Muscle of leg (tissue), 11 donors: ENCODE data around the gene ASMTL. TPM values are rescaled to one million over a fixed set of nuclear protein-coding genes. Genes with fewer than 3 reads are reported as not detected.
"Not testable (repeated sequence)": the region's sequence is repeated elsewhere in the genome, so short reads cannot be mapped to it uniquely, and the experiment has no call there.

Experiments
- DNase-seq: peaks from one replicate; pipeline ENCODE4 v3.0.0; 2013
- H3K27ac ChIP-seq: one replicate; pipeline ENCODE4 v1.5.1; 2013; ENCODE audit warnings: mild to moderate bottlenecking, low read length, control low read depth
- H3K27me3 ChIP-seq: one replicate; pipeline ENCODE4 v1.6.1; 2013; ENCODE audit warnings: low read length; ENCODE audit not compliant: control insufficient read depth, insufficient read depth
- H3K36me3 ChIP-seq: one replicate; pipeline ENCODE4 v1.6.1; 2013; ENCODE audit warnings: low read length; ENCODE audit not compliant: control insufficient read depth, insufficient read depth
- H3K4me1 ChIP-seq: one replicate; pipeline ENCODE4 v1.6.1; 2013; ENCODE audit warnings: low read length; ENCODE audit not compliant: control insufficient read depth, insufficient read depth
- H3K4me3 ChIP-seq: one replicate; pipeline ENCODE4 v1.5.1; 2013; ENCODE audit warnings: low read length, control low read depth
- H3K9me3 ChIP-seq: replicated peaks from 2 replicates; pipeline ENCODE4 v1.6.1; 2013; ENCODE audit warnings: low read depth, low read length; ENCODE audit not compliant: control insufficient read depth
- WGBS: methylation state at CpG from one replicate; pipeline ENCODE4 v1.1.5; 2013; ENCODE audit warnings: missing lambda C conversion rate; ENCODE audit not compliant: insufficient coverage; 5-methylcytosine and 5-hydroxymethylcytosine counted together
- polyA plus RNA-seq, 8 donors: library from polyadenylated mRNA; unstranded; fragments of 120-200 nt; gene quantifications; one replicate each; pipeline versions ENCODE4 v1.2.1 to v1.2.3, GENCODE V29; 2013; ENCODE audit warnings: inconsistent platforms in 1 of 8, low replicate concordance in 1 of 8; ENCODE audit not compliant: insufficient read length in 8 of 8, insufficient read depth in 1 of 8
- total RNA-seq: library from RNA; stranded (reverse); fragments of 120-200 nt; gene quantifications from one replicate; pipeline ENCODE4 v1.2.4, GENCODE V29; 2013

ASMTL gene
- total and polyA plus RNA-seq, 9 donors = 9.4 to 32.5 (median 26.7) TPM

DNA sequence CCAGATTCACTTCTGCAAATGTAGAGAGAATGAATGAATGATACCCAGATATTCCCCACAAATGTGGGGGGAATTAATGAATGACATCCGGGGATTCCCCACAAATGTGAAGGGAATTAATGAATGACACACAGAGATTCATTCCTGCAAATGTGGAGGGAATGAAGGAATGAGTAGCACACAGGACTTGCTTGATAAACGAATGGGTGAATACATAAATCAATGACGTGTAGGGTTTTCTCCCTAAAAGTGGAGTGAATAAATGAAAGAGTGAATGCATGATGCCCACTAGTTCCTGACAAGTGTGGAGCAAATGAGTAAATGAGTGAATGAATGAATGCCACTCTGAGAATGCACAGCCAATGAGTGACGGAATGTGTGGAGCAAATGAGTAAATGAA lies 38.5 kb upstream of the ASMTL start:
- not testable (repeated sequence) for H3K27ac ChIP-seq, H3K27me3 ChIP-seq, H3K9me3 ChIP-seq, DNase-seq, H3K4me3 ChIP-seq, H3K36me3 ChIP-seq
- 100% methylated on average over 4 of the region's 4 CpGs for WGBS
- peaks cover 13% of the 10 kb centered on the region for H3K4me1 ChIP-seq

DNA sequence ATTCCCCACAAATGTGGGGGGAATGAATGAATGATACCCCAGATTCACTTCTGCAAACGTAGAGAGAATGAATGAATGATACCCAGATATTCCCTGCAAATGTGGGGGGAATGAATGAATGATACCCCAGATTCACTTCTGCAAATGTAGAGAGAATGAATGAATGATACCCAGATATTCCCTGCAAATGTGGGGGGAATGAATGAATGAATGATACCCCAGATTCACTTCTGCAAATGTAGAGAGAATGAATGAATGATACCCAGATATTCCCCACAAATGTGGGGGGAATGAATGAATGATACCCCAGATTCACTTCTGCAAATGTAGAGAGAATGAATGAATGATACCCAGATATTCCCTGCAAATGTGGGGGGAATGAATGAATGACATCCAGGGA lies 38.0 kb upstream of the ASMTL start:
- not testable (repeated sequence) for H3K36me3 ChIP-seq, DNase-seq, H3K4me3 ChIP-seq, H3K27me3 ChIP-seq, H3K27ac ChIP-seq
- H3K9me3 ChIP-seq = peaks cover 11% of the 10 kb centered on the region
- H3K4me1 ChIP-seq = peaks cover 13% of the 10 kb centered on the region
- WGBS = no CpG with 5 or more reads among the region's 1 CpG

DNA sequence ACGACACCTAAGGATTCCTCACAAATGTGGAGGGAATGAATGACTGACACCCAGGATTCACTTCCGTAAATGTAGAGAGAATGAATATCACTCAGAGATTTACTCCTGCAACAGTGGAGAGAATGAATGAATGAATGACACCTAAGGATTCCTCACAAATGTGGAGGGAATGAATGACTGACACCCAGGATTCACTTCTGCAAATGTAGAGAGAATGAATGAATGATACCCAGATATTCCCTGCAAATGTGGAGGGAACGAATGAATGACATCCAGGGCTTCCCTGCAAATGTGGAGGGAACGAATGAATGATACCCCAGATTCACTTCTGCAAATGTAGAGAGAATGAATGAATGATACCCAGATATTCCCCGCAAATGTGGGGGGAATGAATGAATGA lies 36.6 kb upstream of the ASMTL start:
- not testable (repeated sequence) for H3K27me3 ChIP-seq, DNase-seq, H3K36me3 ChIP-seq, H3K4me3 ChIP-seq, H3K27ac ChIP-seq
- peaks cover 13% of the 10 kb centered on the region for H3K4me1 ChIP-seq
- peaks cover 11% of the 10 kb centered on the region for H3K9me3 ChIP-seq
- no CpG with 5 or more reads among the region's 5 CpGs for WGBS

DNA sequence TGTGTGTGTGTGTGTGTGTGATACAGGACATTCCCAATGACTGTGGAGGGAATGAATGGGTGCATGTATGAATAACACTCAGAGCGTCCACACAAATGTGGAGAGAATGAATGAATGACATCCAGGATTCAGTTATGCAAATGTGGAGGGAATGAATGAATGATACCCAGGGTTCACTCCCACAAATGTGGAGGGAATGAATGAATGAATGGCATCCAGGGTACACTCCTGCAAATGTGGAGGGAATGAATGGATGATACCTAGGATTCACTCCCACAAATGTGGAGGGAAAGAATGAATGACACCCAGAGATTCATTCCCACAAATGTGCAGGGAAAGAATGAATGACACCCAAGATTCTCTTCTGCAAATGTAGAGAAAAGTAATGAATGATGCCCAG lies 36.0 kb upstream of the ASMTL start:
- Histone ChIP-seq H3K9me3 (peaks cover 11% of the 10 kb centered on the region), H3K36me3 (no peaks in the 10 kb centered on the region), H3K4me3 (no peak overlapping the region), H3K27me3 (peaks cover 3% of the 10 kb centered on the region), H3K4me1 (peaks cover 9% of the 10 kb centered on the region), H3K27ac (no peak overlapping the region)
- DNase-seq = no peak
- WGBS = 100% methylated on average over 1 of the region's 1 CpG

DNA sequence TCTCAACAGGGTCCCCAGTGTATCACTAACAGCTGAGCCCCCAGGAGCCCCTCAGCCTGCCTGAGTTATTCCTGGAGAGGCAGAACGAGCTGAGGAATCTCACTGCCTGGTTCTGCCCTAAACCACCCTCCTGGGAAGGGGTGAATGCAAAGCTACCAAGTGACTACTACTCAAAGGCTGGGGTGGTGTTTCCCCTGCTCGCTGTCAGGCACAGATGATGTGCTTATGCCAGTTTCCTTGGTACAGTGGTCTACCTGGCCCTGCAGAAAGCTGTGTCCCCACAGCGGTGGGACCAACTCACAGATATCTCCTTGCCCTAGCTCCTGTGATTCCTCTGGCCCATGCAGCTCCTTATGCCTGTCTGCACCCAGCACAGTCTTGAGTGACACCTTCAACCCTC lies 35.4 kb upstream of the ASMTL start:
- H3K36me3 ChIP-seq = no peaks in the 10 kb centered on the region
- DNase-seq = no peak
- 75% methylated on average over 2 of the region's 3 CpGs for WGBS
- peaks cover 11% of the 10 kb centered on the region for H3K9me3 ChIP-seq
- H3K27ac ChIP-seq = no peak overlapping the region
- peaks cover 3% of the 10 kb centered on the region for H3K27me3 ChIP-seq
- no peak overlapping the region for H3K4me3 ChIP-seq
- H3K4me1 ChIP-seq = peaks cover 6% of the 10 kb centered on the region

DNA sequence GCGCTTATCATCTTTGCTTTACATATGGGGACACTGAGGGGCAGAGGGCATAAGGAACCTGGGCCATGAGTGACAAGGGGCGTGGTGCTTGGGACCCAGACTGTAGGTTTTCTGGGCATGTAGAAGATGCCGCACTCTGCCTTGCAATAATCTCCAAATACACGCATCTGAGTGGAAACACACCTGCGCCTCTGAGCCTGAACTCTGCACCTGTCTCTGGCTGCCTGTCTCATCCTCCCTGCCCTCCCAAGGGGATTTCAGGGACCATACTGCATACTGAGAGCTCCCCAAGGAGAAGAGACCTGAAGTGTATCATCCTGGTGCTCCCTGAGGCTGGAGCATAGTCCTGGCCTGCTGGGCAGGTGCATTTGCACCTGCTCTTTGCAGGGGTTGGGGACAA lies 34.7 kb upstream of the ASMTL start:
- peaks cover 3% of the 10 kb centered on the region for H3K27me3 ChIP-seq
- H3K9me3 ChIP-seq = peaks cover 11% of the 10 kb centered on the region
- no peaks in the 10 kb centered on the region for H3K36me3 ChIP-seq
- 83% methylated on average over 4 of the region's 5 CpGs for whole genome bisulfite sequencing
- no peak overlapping the region for H3K4me3 ChIP-seq
- peaks cover 6% of the 10 kb centered on the region for H3K4me1 ChIP-seq
- H3K27ac ChIP-seq = no peak overlapping the region
- DNase-seq = no peak

DNA sequence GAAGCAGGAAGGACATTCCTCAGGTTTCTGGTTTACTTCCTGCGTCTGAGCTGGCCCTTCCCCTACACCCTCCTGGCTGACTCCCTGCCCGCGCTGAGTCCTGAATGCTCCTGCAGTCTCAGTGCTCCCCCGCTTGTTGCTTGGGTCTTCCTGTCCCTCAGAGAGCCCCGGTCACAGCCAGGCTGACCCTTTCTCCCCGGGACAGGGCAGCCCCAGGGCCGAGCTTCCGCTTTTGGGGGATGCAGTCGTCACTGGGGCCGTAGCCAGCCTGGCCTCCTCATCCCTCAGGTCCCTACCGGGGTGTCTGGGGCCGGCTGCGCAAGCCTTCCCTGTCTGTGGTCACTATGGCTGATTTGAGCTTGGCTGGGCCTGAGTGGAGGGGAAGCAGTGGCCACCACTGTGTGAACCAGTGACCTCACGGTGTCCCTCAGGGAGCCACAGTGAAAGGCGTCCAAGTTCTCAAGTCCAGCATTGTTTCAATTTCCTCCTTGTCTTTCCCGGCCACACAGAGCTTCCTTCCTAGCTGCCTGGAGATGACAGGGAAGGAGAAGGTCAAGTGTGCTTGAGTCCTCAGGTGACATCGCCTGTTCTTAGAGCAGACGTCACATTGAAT lies 34.1 kb upstream of the ASMTL start:
- H3K4me1 ChIP-seq = peaks cover 6% of the 10 kb centered on the region
- peak overlapping the region; percentile 84 for H3K27ac ChIP-seq
- H3K36me3 ChIP-seq = no peaks in the 10 kb centered on the region
- H3K9me3 ChIP-seq = peaks cover 9% of the 10 kb centered on the region
- WGBS = 69% methylated on average over 12 of the region's 18 CpGs
- DNase-seq = peak; percentile 69
- no peak overlapping the region for H3K4me3 ChIP-seq
- no peaks in the 10 kb centered on the region for H3K27me3 ChIP-seq

DNA sequence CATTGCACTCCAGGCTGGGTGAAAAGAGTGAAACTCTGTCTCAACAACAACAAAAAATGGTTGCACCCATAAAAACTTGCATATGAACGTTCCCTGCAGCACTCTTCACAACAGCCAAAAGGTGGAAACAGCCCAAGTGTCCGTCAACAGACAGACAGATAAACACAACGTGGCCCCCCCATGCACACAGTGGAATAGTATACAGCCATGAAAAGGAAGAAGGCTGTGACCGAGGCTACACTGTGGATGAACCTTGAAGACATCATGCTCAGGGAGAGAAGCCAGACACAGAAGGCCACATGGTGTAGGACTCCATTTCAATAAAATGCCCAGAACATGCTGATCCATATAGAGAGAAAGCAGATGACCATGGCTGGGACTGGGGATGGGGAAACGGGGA lies 33.5 kb upstream of the ASMTL start:
- Histone ChIP-seq H3K4me3 (no peak overlapping the region), H3K27ac (peak overlapping the region; percentile 84), H3K27me3 (no peaks in the 10 kb centered on the region), H3K9me3 (peaks cover 9% of the 10 kb centered on the region), H3K36me3 (no peaks in the 10 kb centered on the region), H3K4me1 (peaks cover 6% of the 10 kb centered on the region)
- DNase-seq = no peak
- WGBS = 75% methylated on average over 4 of the region's 5 CpGs

DNA sequence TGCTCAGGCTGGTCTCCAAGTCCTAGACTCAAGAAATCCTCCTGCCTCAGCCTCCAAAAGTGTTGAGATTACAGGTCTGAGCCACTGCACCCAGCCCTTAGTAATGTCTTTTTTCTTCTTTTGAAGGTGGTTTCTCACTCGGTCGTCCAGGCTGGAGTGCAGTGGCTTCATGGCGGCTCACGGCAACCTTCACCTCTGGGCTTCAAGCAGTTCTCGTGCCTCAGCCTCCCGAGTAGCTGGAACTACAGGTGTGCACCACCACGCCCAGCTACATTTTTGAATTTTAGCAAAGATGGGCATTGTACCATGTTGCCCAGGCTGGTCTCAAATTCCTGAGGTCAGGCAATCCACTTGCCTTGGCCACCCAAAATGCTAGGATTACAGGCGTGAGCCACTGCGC lies 32.3 kb upstream of the ASMTL start:
- no peak overlapping the region for H3K4me3 ChIP-seq
- DNase-seq = no peak
- no peak overlapping the region for H3K27ac ChIP-seq
- no peaks in the 10 kb centered on the region for H3K36me3 ChIP-seq
- peaks cover 9% of the 10 kb centered on the region for H3K9me3 ChIP-seq
- 97% methylated on average over 7 of the region's 9 CpGs for WGBS
- peaks cover 6% of the 10 kb centered on the region for H3K4me1 ChIP-seq
- no peaks in the 10 kb centered on the region for H3K27me3 ChIP-seq

DNA sequence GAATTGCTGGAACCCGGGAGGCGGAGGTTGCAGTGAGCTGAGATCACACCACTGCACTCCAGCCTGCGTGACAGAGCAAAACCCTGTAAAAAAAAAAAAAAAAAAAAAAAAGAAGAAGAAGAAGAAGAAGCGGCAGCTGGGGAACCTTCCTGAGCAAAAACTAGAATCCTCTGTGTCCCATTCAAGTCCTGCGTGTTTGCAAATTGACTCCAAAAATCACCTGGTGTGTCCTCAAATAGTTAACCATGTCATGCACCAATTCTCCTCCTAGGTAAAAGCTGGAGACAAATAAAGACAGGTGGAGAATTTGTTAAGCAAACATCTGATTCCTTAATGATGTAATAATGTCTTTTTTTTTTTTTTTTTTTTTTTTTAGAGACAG lies 31.9 kb upstream of the ASMTL start:
- no peak overlapping the region for H3K27ac ChIP-seq
- WGBS = no CpG with 5 or more reads among the region's 5 CpGs

More for the DNA sequence above, 31.9 kb upstream of the ASMTL start:
- no peak for DNase-seq
- Histone ChIP-seq H3K27me3 (no peaks in the 10 kb centered on the region), H3K9me3 (peaks cover 13% of the 10 kb centered on the region), H3K4me3 (no peak overlapping the region), H3K36me3 (no peaks in the 10 kb centered on the region), H3K4me1 (peaks cover 6% of the 10 kb centered on the region)
